CD4-positive, alpha-beta T cell (primary cell): Measurements from ENCODE around the gene RPL21. TPM values are rescaled to one million over a fixed set of nuclear protein-coding genes. Genes with fewer than 3 reads are reported as not detected.

Experiments used
- ATAC-seq: fragments of 200-7000 bp; cut with Tn5 transposase; one replicate; pipeline ENCODE4 v1.10.0; 2022; ENCODE audit warnings: mild to moderate bottlenecking; ENCODE audit not compliant: poor library complexity
- CTCF ChIA-PET: fragments of 350-600 bp; sonication (Branson Sonifier 250); formaldehyde crosslinking; loops from one replicate; lab custom pipeline; 2021; ENCODE audit warnings: antibody characterized with exemption, inconsistent platforms; lab: Charles Lee
- POLR2A ChIA-PET: fragments of 350-600 bp; sonication (Branson Sonifier 250); formaldehyde crosslinking; loops from one replicate; lab custom pipeline; 2021; ENCODE audit warnings: antibody characterized with exemption, inconsistent platforms; lab: Charles Lee
- DNase-seq, 14 experiments: peaks; one replicate each; pipeline ENCODE4 v3.0.0-alpha.2; 2013 to 2020; ENCODE audit warnings: mixed read lengths in 2 of 14
- H3K27ac ChIP-seq, 2 donors: one replicate each; pipeline versions ENCODE4 v1.5.1 to v1.7.0; 2013; ENCODE audit warnings: low read length in 2 of 2, low read depth in 1 of 2, mild to moderate bottlenecking in 1 of 2
- H3K27me3 ChIP-seq, 2 experiments: 1 replicate in 1 of 2; 2 replicates in 1 of 2; pipeline versions ENCODE4 v1.6.1 to v1.7.0; 2013; ENCODE audit warnings: low read length in 2 of 2, control low read depth in 1 of 2, mild to moderate bottlenecking in 1 of 2, moderate library complexity in 1 of 2; ENCODE audit not compliant: insufficient read depth in 2 of 2, control insufficient read depth in 1 of 2
- H3K36me3 ChIP-seq: one replicate; pipeline ENCODE4 v1.6.1; 2013; ENCODE audit warnings: low read length, control low read depth; ENCODE audit not compliant: insufficient read depth
- H3K4me1 ChIP-seq: one replicate; pipeline ENCODE4 v1.6.1; 2013; ENCODE audit warnings: low read length, control low read depth; ENCODE audit not compliant: insufficient read depth
- H3K4me3 ChIP-seq: one replicate; pipeline ENCODE4 v1.5.1; 2013; ENCODE audit warnings: mild to moderate bottlenecking, low read length, moderate library complexity
- H3K9me3 ChIP-seq, 2 experiments: 1 replicate in 1 of 2; 2 replicates in 1 of 2; pipeline versions ENCODE4 v1.6.1 to v1.7.0; 2013; ENCODE audit warnings: low read length in 2 of 2, mild to moderate bottlenecking in 2 of 2, control low read depth in 1 of 2, moderate library complexity in 1 of 2; ENCODE audit not compliant: control insufficient read depth in 1 of 2, insufficient read depth in 1 of 2
- H3K27ac Mint-ChIP-seq: one replicate; pipeline ENCODE4 v1.8.0; 2020; ENCODE audit warnings: mixed read lengths
- H3K27me3 Mint-ChIP-seq: one replicate; pipeline ENCODE4 v1.8.0; 2021; ENCODE audit warnings: mixed read lengths
- H3K36me3 Mint-ChIP-seq: one replicate; pipeline ENCODE4 v1.8.0; 2021; ENCODE audit warnings: low read depth, mixed read lengths
- H3K4me1 Mint-ChIP-seq: one replicate; pipeline ENCODE4 v1.8.0; 2021; ENCODE audit warnings: low read depth, mixed read lengths
- H3K4me3 Mint-ChIP-seq: one replicate; pipeline ENCODE4 v1.8.0; 2020; ENCODE audit warnings: mild to moderate bottlenecking, mixed read lengths
- H3K9me3 Mint-ChIP-seq: one replicate; pipeline ENCODE4 v1.8.0; 2020; ENCODE audit warnings: mixed read lengths
- intact Hi-C, 2 experiments: fragments of 100-400 bp; cut with DNase I in 1 of 2; cut with micrococcal nuclease in 1 of 2; formaldehyde crosslinking; loops; one replicate each; pipeline versions ENCODE4 v1.15.1 to v1.9.0; 2023 to 2025; cut with DNase I, micrococcal nuclease
- total RNA-seq, 174 experiments: library from RNA in 2 of 174; stranded (reverse) in 2 of 174; gene quantifications; one replicate each; pipeline ENCODE4 v1.2.3 and lab custom pipeline; 2021 to 2026
- TF ChIP-seq, protein P1 (sequence below): fragments of 200-600 bp; IDR thresholded peaks from one replicate; pipeline ENCODE4 v1.8.0; 2022; ENCODE audit warnings: antibody characterized with exemption, mild to moderate bottlenecking

The RPL21 gene
- total RNA-seq, 2 experiments from 2014 or later: 2,736 to 2,941 TPM

GRCh38 chr13:27203854-27204253, 47.5 kb upstream of the RPL21 start:
- peaks cover 0 to under 1% of the 10 kb centered on the region in 2 experiments for H3K9me3 ChIP-seq
- no peak overlapping the region for H3K4me3 Mint-ChIP-seq
- peaks cover 3% of the 10 kb centered on the region for H3K9me3 Mint-ChIP-seq
- TF ChIP-seq, protein P1, sequence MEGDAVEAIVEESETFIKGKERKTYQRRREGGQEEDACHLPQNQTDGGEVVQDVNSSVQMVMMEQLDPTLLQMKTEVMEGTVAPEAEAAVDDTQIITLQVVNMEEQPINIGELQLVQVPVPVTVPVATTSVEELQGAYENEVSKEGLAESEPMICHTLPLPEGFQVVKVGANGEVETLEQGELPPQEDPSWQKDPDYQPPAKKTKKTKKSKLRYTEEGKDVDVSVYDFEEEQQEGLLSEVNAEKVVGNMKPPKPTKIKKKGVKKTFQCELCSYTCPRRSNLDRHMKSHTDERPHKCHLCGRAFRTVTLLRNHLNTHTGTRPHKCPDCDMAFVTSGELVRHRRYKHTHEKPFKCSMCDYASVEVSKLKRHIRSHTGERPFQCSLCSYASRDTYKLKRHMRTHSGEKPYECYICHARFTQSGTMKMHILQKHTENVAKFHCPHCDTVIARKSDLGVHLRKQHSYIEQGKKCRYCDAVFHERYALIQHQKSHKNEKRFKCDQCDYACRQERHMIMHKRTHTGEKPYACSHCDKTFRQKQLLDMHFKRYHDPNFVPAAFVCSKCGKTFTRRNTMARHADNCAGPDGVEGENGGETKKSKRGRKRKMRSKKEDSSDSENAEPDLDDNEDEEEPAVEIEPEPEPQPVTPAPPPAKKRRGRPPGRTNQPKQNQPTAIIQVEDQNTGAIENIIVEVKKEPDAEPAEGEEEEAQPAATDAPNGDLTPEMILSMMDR: peak; percentile 29
- no peak overlapping the region for H3K27ac Mint-ChIP-seq
- H3K4me1 Mint-ChIP-seq: no peaks in the 10 kb centered on the region
- H3K36me3 ChIP-seq: no peaks in the 10 kb centered on the region
- H3K27me3 ChIP-seq: no peaks in the 10 kb centered on the region
- no peaks in the 10 kb centered on the region for H3K36me3 Mint-ChIP-seq
- no peak overlapping the region for H3K27ac ChIP-seq
- CTCF ChIA-PET: no interaction called here
- POLR2A ChIA-PET: no interaction called here
- no peaks in the 10 kb centered on the region for H3K27me3 Mint-ChIP-seq
- ATAC-seq (no peak), DNase-seq (peak in 4 of 14 experiments; percentile 4 to 23 (median 14))
- intact Hi-C loops: no loop called here
- no peaks in the 10 kb centered on the region for H3K4me1 ChIP-seq
- H3K4me3 ChIP-seq: no peak overlapping the region

DNA sequence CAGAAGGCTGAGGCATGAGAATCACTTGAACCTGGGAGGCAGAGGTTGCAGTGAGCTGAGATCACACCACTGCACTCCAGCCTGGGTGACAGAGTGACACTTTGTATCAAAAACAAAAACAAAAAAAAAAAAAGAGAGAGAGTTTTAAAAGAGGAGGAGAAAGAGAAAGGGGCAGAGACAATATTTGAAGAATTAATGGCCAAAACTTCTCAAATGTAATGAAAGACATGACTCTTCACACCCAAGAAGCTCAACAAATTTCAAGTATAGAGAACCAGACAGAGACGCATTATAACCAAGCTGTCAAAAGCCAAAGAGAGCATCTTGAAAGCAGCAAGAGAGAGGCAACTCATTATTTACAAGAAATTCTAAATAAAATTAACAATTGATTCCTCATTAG, 42.8 kb upstream of the RPL21 start:
- H3K4me1 ChIP-seq: no peaks in the 10 kb centered on the region
- ATAC-seq (no peak), DNase-seq (no peak)
- Mint-ChIP-seq H3K27ac (no peak overlapping the region), H3K27me3 (no peaks in the 10 kb centered on the region), H3K4me3 (no peak overlapping the region), H3K4me1 (no peaks in the 10 kb centered on the region), H3K9me3 (peaks cover 5% of the 10 kb centered on the region), H3K36me3 (peaks cover 5% of the 10 kb centered on the region)
- no peaks in the 10 kb centered on the region for H3K36me3 ChIP-seq
- TF ChIP-seq, protein P1: no peak
- intact Hi-C loops: no loop called here
- no peak overlapping the region for H3K27ac ChIP-seq
- H3K9me3 ChIP-seq: peaks cover 0 to 21% of the 10 kb centered on the region in 2 experiments
- H3K4me3 ChIP-seq: no peak overlapping the region
- POLR2A ChIA-PET: no interaction called here
- CTCF ChIA-PET: interaction anchor here (0.6 kb wide), 1 partner anchor 1053 kb away, joined by 3 read pairs; no protein-coding TSS in a partner anchor
- no peaks in the 10 kb centered on the region for H3K27me3 ChIP-seq

GRCh38 chr13:27211271-27211670, 40.1 kb upstream of the RPL21 start:
- ChIA-PET POLR2A (no interaction called here), CTCF (no interaction called here)
- Mint-ChIP-seq H3K27ac (no peak overlapping the region), H3K4me1 (no peaks in the 10 kb centered on the region), H3K36me3 (peaks cover 5% of the 10 kb centered on the region), H3K27me3 (no peaks in the 10 kb centered on the region), H3K9me3 (peaks cover 5% of the 10 kb centered on the region), H3K4me3 (no peak overlapping the region)
- Histone ChIP-seq H3K36me3 (no peaks in the 10 kb centered on the region), H3K27ac (no peak overlapping the region), H3K4me1 (no peaks in the 10 kb centered on the region), H3K9me3 (peaks cover 0 to 21% of the 10 kb centered on the region in 2 experiments), H3K4me3 (no peak overlapping the region), H3K27me3 (no peaks in the 10 kb centered on the region)
- no peak for ATAC-seq
- DNase-seq: no peak
- intact Hi-C loops: no loop called here
- TF ChIP-seq, protein P1: no peak
